Thyroid gland (tissue), 4 donors: ENCODE measurements around the gene AJAP1.

ENCODE experiments used
- CTCF ChIP-seq, 6 experiments: fragments of 200-600 bp in 3 of 6; fragments of 450-650 bp in 3 of 6; sonication (generic) in 3 of 6; IDR thresholded peaks; one replicate each; pipeline ENCODE4 v1.5.1; 2016 to 2019; ENCODE audit warnings: antibody characterized with exemption in 6 of 6, mild to moderate bottlenecking in 2 of 6, inconsistent platforms in 1 of 6, moderate library complexity in 1 of 6
- POLR2A ChIP-seq, 2 donors: fragments of 450-650 bp; IDR thresholded peaks; one replicate each; pipeline ENCODE4 v1.6.1; 2017; ENCODE audit warnings: antibody characterized with exemption in 2 of 2, mild to moderate bottlenecking in 2 of 2, moderate library complexity in 1 of 2

GRCh38 chr1:4754816-4755215 lies 100.4 kb downstream of the AJAP1 start:
- TF ChIP-seq CTCF (IDR thresholded peaks at IDR 0.05): no peak
- TF ChIP-seq POLR2A (IDR thresholded peaks at IDR 0.05): no peak
